Gastrocnemius medialis (tissue), 4 donors: ENCODE data around the gene NCOA3.

Experiments
- POLR2A ChIP-seq, 2 donors: fragments of 450-650 bp; IDR thresholded peaks; one replicate each; pipeline ENCODE4 v1.6.1; 2017; ENCODE audit warnings: antibody characterized with exemption in 2 of 2, mild to moderate bottlenecking in 2 of 2, moderate library complexity in 2 of 2
- TF ChIP-seq, protein P1 (sequence below), 5 experiments: fragments of 450-650 bp in 3 of 5; fragments of 200-600 bp in 2 of 5; sonication (generic) in 2 of 5; IDR thresholded peaks in 4 of 5; conservative IDR thresholded peaks in 1 of 5; 1 replicate in 4 of 5; 2 replicates in 1 of 5; pipeline ENCODE4 v1.5.1; 2016 to 2019; ENCODE audit warnings: antibody characterized with exemption in 5 of 5, mild to moderate bottlenecking in 3 of 5, moderate library complexity in 3 of 5

DNA sequence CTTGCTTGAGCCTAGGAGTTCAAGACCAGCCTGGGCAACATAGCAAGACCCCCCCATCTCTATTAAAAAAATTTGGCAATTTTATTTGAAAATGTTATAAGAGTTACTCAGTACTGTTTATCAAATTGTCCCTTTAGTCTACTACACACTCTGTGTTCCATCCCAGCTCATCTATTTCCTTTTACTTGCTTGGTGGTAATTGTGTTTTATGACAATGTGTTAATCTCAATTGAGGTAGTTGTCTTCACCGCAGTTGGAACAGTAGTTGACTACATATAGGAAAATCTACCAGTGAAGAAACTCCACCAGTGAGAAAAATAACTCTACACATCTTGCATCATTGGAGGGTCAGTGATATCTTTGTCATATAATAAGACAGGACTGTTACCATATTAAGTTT, 8.0 kb downstream of the NCOA3 start:
- TF ChIP-seq, protein P1, sequence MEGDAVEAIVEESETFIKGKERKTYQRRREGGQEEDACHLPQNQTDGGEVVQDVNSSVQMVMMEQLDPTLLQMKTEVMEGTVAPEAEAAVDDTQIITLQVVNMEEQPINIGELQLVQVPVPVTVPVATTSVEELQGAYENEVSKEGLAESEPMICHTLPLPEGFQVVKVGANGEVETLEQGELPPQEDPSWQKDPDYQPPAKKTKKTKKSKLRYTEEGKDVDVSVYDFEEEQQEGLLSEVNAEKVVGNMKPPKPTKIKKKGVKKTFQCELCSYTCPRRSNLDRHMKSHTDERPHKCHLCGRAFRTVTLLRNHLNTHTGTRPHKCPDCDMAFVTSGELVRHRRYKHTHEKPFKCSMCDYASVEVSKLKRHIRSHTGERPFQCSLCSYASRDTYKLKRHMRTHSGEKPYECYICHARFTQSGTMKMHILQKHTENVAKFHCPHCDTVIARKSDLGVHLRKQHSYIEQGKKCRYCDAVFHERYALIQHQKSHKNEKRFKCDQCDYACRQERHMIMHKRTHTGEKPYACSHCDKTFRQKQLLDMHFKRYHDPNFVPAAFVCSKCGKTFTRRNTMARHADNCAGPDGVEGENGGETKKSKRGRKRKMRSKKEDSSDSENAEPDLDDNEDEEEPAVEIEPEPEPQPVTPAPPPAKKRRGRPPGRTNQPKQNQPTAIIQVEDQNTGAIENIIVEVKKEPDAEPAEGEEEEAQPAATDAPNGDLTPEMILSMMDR (IDR thresholded peaks at IDR 0.05 in 4 of 5, conservative IDR thresholded peaks at IDR 0.05 in 1 of 5): no peak
- TF ChIP-seq POLR2A (IDR thresholded peaks at IDR 0.05): no peak
